ENCODE data around the gene NRP1.

- TF ChIP-seq CTCF (conservative IDR thresholded peaks at IDR 0.05 in 1 of 2, IDR thresholded peaks at IDR 0.05 in 1 of 2; ENCODE audit: extremely low read depth in 1 of 2, insufficient read depth in 1 of 2, low read depth in 1 of 2, low read length in 2 of 2) (no peak), EZH2 (IDR thresholded peaks at IDR 0.05; ENCODE audit: borderline replicate concordance, low read length) (no peak)
Measured at GRCh38 chr10:33332183-33333065, 2.0 kb downstream of the NRP1 start.

Data from mammary epithelial cell (primary cell).